Transverse colon (tissue), 4 donors: ENCODE data around the gene ZDHHC13. TPM values are rescaled to one million over a fixed set of nuclear protein-coding genes. Genes with fewer than 3 reads are reported as not detected.
A peak's percentile ranks its signal among the peaks of the same experiment; 100 is the strongest.

ENCODE experiments used
- DNase-seq: peaks from one replicate; pipeline ENCODE4 v3.0.0-alpha.2; 2019
- H3K27ac ChIP-seq, 4 donors: fragments of 200-600 bp; sonication (generic); 2 replicates each; pipeline ENCODE4 v1.5.1; 2016 to 2018; ENCODE audit warnings: inconsistent platforms in 4 of 4
- H3K27me3 ChIP-seq: fragments of 200-600 bp; sonication (generic); 2 replicates; pipeline ENCODE4 v1.5.1; 2017; ENCODE audit warnings: inconsistent platforms
- H3K36me3 ChIP-seq, 4 donors: fragments of 200-600 bp; sonication (generic); 2 replicates each; pipeline ENCODE4 v1.5.1; 2017 to 2019; ENCODE audit warnings: inconsistent platforms in 4 of 4
- H3K4me1 ChIP-seq, 4 donors: fragments of 200-600 bp; sonication (generic); 2 replicates each; pipeline ENCODE4 v1.5.1; 2017 to 2020; ENCODE audit warnings: inconsistent platforms in 4 of 4
- H3K4me3 ChIP-seq, 4 donors: fragments of 200-600 bp; sonication (generic); 1 replicate in 1 of 4; 2 replicates in 3 of 4; pipeline versions ENCODE4 v1.5.1 to v1.6.1; 2017 to 2019; ENCODE audit warnings: inconsistent platforms in 4 of 4
- H3K9me3 ChIP-seq, 2 donors: fragments of 200-600 bp; sonication (generic); 2 replicates each; pipeline ENCODE4 v1.5.1; 2017 to 2019; ENCODE audit warnings: inconsistent platforms in 2 of 2
- EP300 ChIP-seq: sonication (generic); formaldehyde crosslinking; IDR thresholded peaks from one replicate; pipeline ENCODE4 v1.6.1; 2017; ENCODE audit warnings: antibody characterized with exemption, low read depth
- POLR2A ChIP-seq: fragments of 450-650 bp; IDR thresholded peaks from one replicate; pipeline ENCODE4 v1.6.1; 2016; ENCODE audit warnings: antibody characterized with exemption, mild to moderate bottlenecking, moderate library complexity
- POLR2AphosphoS5 ChIP-seq, 3 donors: sonication (generic); formaldehyde crosslinking; IDR thresholded peaks; one replicate each; pipeline ENCODE4 v1.6.1; 2016; ENCODE audit warnings: antibody characterized with exemption in 3 of 3
- WGBS, 2 donors: methylation state at CpG; one replicate each; pipeline ENCODE4 v1.1.5; 2018; ENCODE audit warnings: low coverage in 1 of 2; 5-methylcytosine and 5-hydroxymethylcytosine counted together
- in situ Hi-C, 4 donors: fragments of 200-750 bp; cut with MboI; loops; one replicate each; pipeline versions ENCODE4 v1.15.0 to v1.15.1; 2017; ENCODE audit warnings: low sequenced_read_pairs in 3 of 4, low pct_ligation_motif_present in 1 of 4, low pct_unique_long_range_greater_than_20kb in 1 of 4
- intact Hi-C: fragments of 100-400 bp; cut with DNase I; formaldehyde crosslinking; loops from one replicate; pipeline ENCODE4 v1.15.1; 2023; ENCODE audit warnings: low total_unique reads
- total RNA-seq, 4 donors: library from RNA; depleted of rRNA; stranded (reverse); fragments of >200 nt; gene quantifications; one replicate each; pipeline ENCODE4 v1.1.0, GENCODE V29; 2016
- TF ChIP-seq, protein P1 (sequence below), 5 experiments: fragments of 200-600 bp in 3 of 5; fragments of 450-650 bp in 2 of 5; sonication (generic) in 3 of 5; IDR thresholded peaks; 1 replicate in 2 of 5; 2 replicates in 3 of 5; pipeline ENCODE4 v1.5.1; 2016 to 2017; ENCODE audit warnings: antibody characterized with exemption in 5 of 5, inconsistent platforms in 3 of 5, mild to moderate bottlenecking in 2 of 5, moderate library complexity in 1 of 5

Gene ZDHHC13
- total RNA-seq, 4 donors from 2014 or later, result 16.1 to 33.3 (median 28.3) TPM

DNA sequence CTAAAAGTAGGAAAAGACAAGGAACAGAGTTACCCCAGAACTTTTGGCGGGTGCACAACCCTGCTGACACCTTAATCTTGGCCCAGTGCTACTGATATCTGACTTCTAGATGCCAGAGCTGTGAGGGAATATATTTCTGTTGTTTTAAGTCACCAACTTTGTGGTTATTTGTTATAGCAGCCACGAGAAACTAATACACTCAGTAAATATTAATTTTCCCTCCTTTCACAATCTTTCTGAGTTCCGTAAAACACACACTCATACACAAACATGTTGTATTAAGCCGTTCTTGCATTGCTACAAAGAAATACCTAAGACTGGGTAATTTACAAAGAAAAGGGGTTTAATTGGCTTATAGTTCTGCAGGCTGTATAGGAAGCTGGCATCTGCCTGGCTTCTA, 16.1 kb upstream of the ZDHHC13 start:
- in situ Hi-C loops (no loop called here), intact Hi-C loops (no loop called here)
- Histone ChIP-seq H3K4me3 (no peak overlapping the region), H3K27me3 (peaks cover 5% of the 10 kb centered on the region), H3K36me3 (no peaks in the 10 kb centered on the region), H3K4me1 (peaks cover 0 to 36% (median 15%) of the 10 kb centered on the region in 4 donors), H3K9me3 (no peaks in the 10 kb centered on the region), H3K27ac (no peak overlapping the region)
- 81 to 92% methylated on average over 4 of the region's 4 CpGs for WGBS, 2 donors
- TF ChIP-seq, protein P1, sequence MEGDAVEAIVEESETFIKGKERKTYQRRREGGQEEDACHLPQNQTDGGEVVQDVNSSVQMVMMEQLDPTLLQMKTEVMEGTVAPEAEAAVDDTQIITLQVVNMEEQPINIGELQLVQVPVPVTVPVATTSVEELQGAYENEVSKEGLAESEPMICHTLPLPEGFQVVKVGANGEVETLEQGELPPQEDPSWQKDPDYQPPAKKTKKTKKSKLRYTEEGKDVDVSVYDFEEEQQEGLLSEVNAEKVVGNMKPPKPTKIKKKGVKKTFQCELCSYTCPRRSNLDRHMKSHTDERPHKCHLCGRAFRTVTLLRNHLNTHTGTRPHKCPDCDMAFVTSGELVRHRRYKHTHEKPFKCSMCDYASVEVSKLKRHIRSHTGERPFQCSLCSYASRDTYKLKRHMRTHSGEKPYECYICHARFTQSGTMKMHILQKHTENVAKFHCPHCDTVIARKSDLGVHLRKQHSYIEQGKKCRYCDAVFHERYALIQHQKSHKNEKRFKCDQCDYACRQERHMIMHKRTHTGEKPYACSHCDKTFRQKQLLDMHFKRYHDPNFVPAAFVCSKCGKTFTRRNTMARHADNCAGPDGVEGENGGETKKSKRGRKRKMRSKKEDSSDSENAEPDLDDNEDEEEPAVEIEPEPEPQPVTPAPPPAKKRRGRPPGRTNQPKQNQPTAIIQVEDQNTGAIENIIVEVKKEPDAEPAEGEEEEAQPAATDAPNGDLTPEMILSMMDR (IDR thresholded peaks at IDR 0.05), result no peak
- TF ChIP-seq POLR2AphosphoS5 (IDR thresholded peaks at IDR 0.05), result no peak
- TF ChIP-seq EP300, result no peak
- TF ChIP-seq POLR2A, result no peak
- no peak for DNase-seq

DNA sequence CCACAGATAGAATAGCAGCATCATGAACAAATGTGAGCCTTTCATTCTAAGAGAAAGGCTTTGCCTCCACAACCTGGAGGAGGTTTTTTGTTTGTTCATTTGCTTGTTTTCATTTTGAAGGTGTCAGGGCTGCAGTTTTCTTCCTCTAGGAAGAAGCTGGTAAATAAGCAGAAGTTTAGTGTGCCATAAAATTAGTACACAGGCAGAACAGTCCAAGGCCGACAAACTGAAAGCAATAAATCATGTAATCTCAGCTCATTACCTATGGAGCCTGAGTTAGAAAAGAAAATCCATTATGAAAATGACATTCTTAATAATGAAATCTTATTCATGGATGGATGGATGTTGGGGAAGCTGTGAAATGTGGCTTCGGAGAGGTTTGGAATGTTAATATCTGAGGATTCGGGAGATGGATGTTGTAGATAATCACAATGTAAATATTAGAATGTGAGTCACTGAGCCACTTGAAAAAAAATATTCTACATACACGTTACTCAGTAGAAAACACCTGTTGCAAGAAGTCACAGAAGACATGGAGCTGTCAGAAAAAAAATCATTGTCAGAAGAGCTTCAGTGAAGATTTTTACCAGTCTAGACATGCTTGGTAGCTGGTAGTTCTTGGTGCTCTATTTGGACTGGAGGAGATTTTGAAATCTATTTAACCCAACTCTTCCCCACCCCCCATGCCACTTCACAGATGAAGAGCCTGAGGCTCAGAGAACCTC, 15.0 kb upstream of the ZDHHC13 start:
- in situ Hi-C loops (no loop called here), intact Hi-C loops (no loop called here)
- 15 to 31% methylated on average over 2 to 4 of the region's 4 CpGs for WGBS, 2 donors
- DNase-seq, result no peak
- peak overlapping the region; percentile 66 to 81 (median 68) for H3K27ac ChIP-seq
- peaks cover 0 to 36% (median 15%) of the 10 kb centered on the region in 4 donors for H3K4me1 ChIP-seq
- no peak overlapping the region for H3K4me3 ChIP-seq
- H3K36me3 ChIP-seq, result no peaks in the 10 kb centered on the region
- TF ChIP-seq POLR2AphosphoS5 (IDR thresholded peaks at IDR 0.05) (peak in 1 of 3 donors; percentile 27), POLR2A (no peak)
- TF ChIP-seq, protein P1 (IDR thresholded peaks at IDR 0.05), result no peak
- H3K9me3 ChIP-seq, result no peaks in the 10 kb centered on the region
- H3K27me3 ChIP-seq, result peaks cover 3% of the 10 kb centered on the region

DNA sequence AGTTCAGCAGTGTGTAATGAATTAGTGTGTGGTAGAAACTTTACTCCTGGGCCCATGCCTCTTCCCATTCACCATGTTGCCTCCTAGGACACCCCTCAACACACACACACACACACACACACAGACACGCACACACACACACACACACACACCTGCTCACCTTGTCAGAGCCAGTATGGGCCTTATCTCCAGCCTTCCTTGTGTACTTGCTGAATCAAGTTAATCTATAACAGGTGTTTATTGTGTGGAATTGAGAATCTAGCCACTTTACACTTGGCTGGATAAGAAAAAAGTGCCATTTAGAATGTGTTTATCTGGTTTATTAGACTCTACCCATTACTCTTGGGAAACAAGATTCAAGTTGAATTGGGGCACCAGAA, 14.5 kb upstream of the ZDHHC13 start:
- Histone ChIP-seq H3K27me3 (no peaks in the 10 kb centered on the region), H3K9me3 (no peaks in the 10 kb centered on the region), H3K4me1 (peaks cover 0 to 36% (median 15%) of the 10 kb centered on the region in 4 donors), H3K4me3 (no peak overlapping the region), H3K27ac (peak overlapping the region; percentile 66 to 81 (median 68)), H3K36me3 (no peaks in the 10 kb centered on the region)
- intact Hi-C loops, result no loop called here
- in situ Hi-C loops, result no loop called here
- DNase-seq, result peak; percentile 71
- WGBS, 2 donors, result 29% methylated on average over 1 of the region's 1 CpG; no CpG with 5 or more reads in 1 of the 2 donors
- TF ChIP-seq POLR2AphosphoS5 (IDR thresholded peaks at IDR 0.05), result no peak
- no peak for TF ChIP-seq POLR2A

DNA sequence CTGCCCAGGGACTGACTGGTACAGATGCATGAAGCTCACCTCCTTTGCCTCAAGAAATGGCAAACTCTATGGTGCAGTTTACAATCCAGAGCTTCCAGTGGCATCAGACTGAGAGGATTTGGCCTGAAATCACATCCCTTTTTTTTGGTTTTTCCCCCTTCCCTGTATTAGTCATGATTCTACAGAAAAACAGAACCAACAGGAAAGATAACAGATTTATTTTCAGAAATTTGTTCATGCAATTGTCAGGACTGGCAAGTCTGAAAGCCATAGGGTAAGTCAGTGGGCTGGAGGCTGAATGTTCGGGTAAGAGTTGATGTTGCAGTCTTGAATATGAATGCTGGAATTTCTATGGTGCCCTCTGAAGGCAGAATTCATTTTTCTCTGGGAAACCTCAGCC, 12.0 kb upstream of the ZDHHC13 start:
- H3K27me3 ChIP-seq, result no peaks in the 10 kb centered on the region
- intact Hi-C loops, result no loop called here
- no peaks in the 10 kb centered on the region for H3K36me3 ChIP-seq
- no peak for TF ChIP-seq POLR2AphosphoS5 (IDR thresholded peaks at IDR 0.05)
- TF ChIP-seq, protein P1 (IDR thresholded peaks at IDR 0.05), result no peak
- no peak for TF ChIP-seq EP300
- TF ChIP-seq POLR2A, result no peak
- H3K4me3 ChIP-seq, result no peak overlapping the region
- no peak overlapping the region for H3K27ac ChIP-seq
- 78 to 88% methylated on average over 1 of the region's 1 CpG for WGBS, 2 donors
- in situ Hi-C loops, result no loop called here
- DNase-seq, result no peak
- H3K9me3 ChIP-seq, result no peaks in the 10 kb centered on the region
- peaks cover 0 to 36% (median 15%) of the 10 kb centered on the region in 4 donors for H3K4me1 ChIP-seq
